Skeletal muscle satellite cell (primary cell): ENCODE data around the gene SCLT1. TPM values are rescaled to one million over a fixed set of nuclear protein-coding genes. Genes with fewer than 3 reads are reported as not detected.

Experiments
- H3K27me3 ChIP-seq: 2 replicates; pipeline ENCODE4 v1.7.0; 2013; ENCODE audit warnings: low read length; ENCODE audit not compliant: control insufficient read depth, insufficient read depth
- H3K36me3 ChIP-seq: 2 replicates; pipeline ENCODE4 v1.7.0; 2013; ENCODE audit warnings: mild to moderate bottlenecking, control low read depth, low read length; ENCODE audit not compliant: insufficient read depth
- H3K4me1 ChIP-seq: 2 replicates; pipeline ENCODE4 v1.7.0; 2013; ENCODE audit warnings: low read length; ENCODE audit not compliant: control insufficient read depth, insufficient read depth
- H3K4me2 ChIP-seq: 2 replicates; pipeline ENCODE4 v1.7.0; 2013; ENCODE audit warnings: mild to moderate bottlenecking, low read length
- H3K4me3 ChIP-seq: 2 replicates; pipeline ENCODE4 v1.7.0; 2013; ENCODE audit warnings: low read length
- H3K9ac ChIP-seq: 2 replicates; pipeline ENCODE4 v1.7.0; 2013; ENCODE audit warnings: mild to moderate bottlenecking, low read depth, low read length, moderate library complexity
- H3K9me3 ChIP-seq: replicated peaks from 2 replicates; pipeline ENCODE4 v1.7.0; 2013; ENCODE audit warnings: mild to moderate bottlenecking, control low read depth, low read length
- small RNA-seq: library from RNA; depleted of rRNA; stranded (forward); fragments of <200 nt; gene quantifications from one replicate; pipeline ENCODE3, GENCODE V24; 2012

Gene SCLT1

GRCh38 chr4:128835498-128836222, 257.7 kb downstream of the SCLT1 start:
- Histone ChIP-seq H3K27me3 (no peaks in the 10 kb centered on the region), H3K4me3 (no peak overlapping the region), H3K4me2 (no peak overlapping the region), H3K9ac (no peak overlapping the region), H3K4me1 (peaks cover 8% of the 10 kb centered on the region), H3K36me3 (peaks cover 17% of the 10 kb centered on the region), H3K9me3 (no peaks in the 10 kb centered on the region)

Small RNA genes lying within 50 kb of the gene (small RNA-seq; reads per million reads assigned to genes)
- gene AC093826.2 = not detected
